GM21723 (cell line): ENCODE results near the gene CRAT.
A peak's percentile ranks its signal among the peaks of the same experiment; 100 is the strongest.

Experiments
- ATAC-seq: cut with Tn5 transposase; IDR thresholded peaks from one replicate; pipeline ENCODE4 v1.9.1; 2021; ENCODE audit warnings: mild to moderate bottlenecking, moderate library complexity; ENCODE audit not compliant: unreplicated experiment

Gene CRAT

GRCh38 chr9:129111528-129112151 lies 1.0 kb upstream of the CRAT start:
- ATAC-seq, result peak; percentile 2

GRCh38 chr9:129109952-129110739 lies 447 bp downstream of the CRAT start:
- ATAC-seq, result no peak

- no peak for ATAC-seq
These were observed 1.1 kb downstream of the CRAT start for GRCh38 chr9:129109537-129109903.

GRCh38 chr9:129108805-129109536 lies 1.6 kb downstream of the CRAT start:
- ATAC-seq, result no peak

- no peak for ATAC-seq
These were observed 2.3 kb downstream of the CRAT start for GRCh38 chr9:129108083-129108804.

- ATAC-seq, result no peak
These were observed 2.9 kb downstream of the CRAT start for GRCh38 chr9:129107651-129108050.

- no peak for ATAC-seq
These were observed 4.5 kb downstream of the CRAT start for GRCh38 chr9:129105857-129106694.

GRCh38 chr9:129104051-129104450 lies 6.5 kb downstream of the CRAT start:
- ATAC-seq, result no peak

- no peak for ATAC-seq
These were observed 7.0 kb downstream of the CRAT start for GRCh38 chr9:129103595-129103965.

GRCh38 chr9:129102791-129103594 lies 7.6 kb downstream of the CRAT start:
- no peak for ATAC-seq

GRCh38 chr9:129102095-129102525 lies 8.5 kb downstream of the CRAT start:
- ATAC-seq, result no peak

- ATAC-seq, result no peak
These were observed 9.3 kb downstream of the CRAT start for GRCh38 chr9:129101279-129101678.

- ATAC-seq, result no peak
These were observed 10.0 kb downstream of the CRAT start for GRCh38 chr9:129100383-129101169.

GRCh38 chr9:129098328-129098727 lies 12.3 kb downstream of the CRAT start:
- no peak for ATAC-seq

- ATAC-seq, result no peak
These were observed 12.8 kb downstream of the CRAT start for GRCh38 chr9:129097671-129098306.

GRCh38 chr9:129095908-129096307 lies 14.7 kb downstream of the CRAT start:
- no peak for ATAC-seq

- ATAC-seq, result no peak
These were observed 15.4 kb downstream of the CRAT start for GRCh38 chr9:129095170-129095667.
